ENCODE data around the gene SYNGR3.

Gene SYNGR3

DNA sequence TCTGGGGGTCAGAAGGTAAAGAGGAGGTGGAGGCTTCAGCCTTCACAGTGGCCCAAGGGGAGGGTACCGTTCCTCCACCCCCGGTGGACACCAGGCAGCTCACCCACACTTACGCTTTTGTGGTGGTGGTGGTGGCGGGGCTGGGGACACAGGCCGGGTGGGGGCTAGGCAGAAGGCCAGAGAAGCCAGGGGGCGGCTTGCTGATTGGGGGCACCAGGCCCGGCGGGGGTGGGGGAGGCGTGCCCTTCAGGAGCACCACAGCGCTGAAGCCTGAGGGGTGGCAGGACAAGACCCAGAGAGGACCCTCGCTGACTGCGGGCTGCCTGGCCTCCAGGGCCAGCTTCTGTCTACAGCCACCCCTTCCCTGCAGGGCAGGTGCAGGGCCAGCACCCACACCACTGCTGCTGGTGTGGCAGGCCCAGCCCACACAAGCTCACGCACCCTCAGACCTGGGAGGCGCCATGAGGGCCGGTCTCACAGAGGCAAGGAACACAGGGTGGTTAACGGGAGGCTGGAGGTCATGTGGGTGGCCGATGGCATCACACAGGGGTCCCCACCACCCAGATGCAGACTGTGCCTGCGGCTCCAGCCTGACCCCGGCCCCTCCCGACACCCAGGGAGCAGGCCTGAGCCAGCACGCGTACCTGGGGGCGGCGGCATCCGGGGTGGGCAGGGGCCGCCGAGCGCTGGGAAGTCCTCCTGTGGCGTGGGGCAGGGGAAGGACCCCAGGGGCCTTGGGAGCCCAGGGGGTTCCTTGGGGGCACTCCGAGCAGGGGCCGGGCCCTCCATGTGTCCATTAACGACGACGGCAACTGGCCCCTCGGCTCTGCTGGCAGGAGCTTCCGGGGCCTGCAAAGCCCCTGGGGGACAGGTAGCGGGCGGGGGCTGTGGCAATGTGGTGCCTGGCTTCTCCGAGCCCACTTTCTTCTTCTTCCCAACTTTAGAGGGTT is 9.4 kb downstream of the SYNGR3 start:
- DNase-seq (ENCODE audit: low read depth) = no peak
- TF ChIP-seq, protein P1, sequence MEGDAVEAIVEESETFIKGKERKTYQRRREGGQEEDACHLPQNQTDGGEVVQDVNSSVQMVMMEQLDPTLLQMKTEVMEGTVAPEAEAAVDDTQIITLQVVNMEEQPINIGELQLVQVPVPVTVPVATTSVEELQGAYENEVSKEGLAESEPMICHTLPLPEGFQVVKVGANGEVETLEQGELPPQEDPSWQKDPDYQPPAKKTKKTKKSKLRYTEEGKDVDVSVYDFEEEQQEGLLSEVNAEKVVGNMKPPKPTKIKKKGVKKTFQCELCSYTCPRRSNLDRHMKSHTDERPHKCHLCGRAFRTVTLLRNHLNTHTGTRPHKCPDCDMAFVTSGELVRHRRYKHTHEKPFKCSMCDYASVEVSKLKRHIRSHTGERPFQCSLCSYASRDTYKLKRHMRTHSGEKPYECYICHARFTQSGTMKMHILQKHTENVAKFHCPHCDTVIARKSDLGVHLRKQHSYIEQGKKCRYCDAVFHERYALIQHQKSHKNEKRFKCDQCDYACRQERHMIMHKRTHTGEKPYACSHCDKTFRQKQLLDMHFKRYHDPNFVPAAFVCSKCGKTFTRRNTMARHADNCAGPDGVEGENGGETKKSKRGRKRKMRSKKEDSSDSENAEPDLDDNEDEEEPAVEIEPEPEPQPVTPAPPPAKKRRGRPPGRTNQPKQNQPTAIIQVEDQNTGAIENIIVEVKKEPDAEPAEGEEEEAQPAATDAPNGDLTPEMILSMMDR (IDR thresholded peaks at IDR 0.05; ENCODE audit: control insufficient read depth, extremely low read depth, insufficient read depth) = no peak
- H3K4me3 ChIP-seq (ENCODE audit: low read depth, low read length) = no peak overlapping the region

DNA sequence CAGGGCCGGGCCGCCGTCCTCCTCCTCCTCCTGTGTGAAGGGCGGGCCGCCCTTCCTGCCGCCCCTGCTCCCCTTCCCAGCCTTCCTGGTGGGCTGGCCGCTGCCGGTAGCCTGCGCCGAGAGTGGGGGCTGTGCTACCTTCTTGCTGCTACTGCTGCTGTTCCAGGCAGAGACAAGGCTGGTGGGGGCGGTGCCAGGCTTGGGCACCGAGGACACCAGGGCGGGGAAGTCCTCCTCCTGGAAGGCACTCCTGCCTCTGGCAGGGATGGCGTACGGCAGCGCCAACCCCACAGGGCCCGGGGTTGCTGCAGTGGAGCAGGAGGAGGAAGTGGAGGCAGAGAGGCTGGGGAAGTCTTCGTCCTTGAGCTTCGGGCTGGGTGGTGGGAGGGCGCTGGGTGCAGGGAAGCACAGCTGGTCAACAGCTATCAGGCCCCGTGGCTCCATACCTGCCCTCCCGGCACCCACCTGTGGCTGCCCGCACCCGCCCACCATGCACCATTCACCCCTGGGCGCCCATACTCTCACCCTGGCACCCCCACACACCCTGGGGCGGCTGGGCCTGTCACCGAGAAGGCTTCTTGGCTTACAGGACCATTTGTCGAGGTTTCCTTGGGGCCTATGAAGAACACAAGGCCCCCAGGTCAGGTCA is 10.2 kb downstream of the SYNGR3 start:
- TF ChIP-seq, protein P1 (IDR thresholded peaks at IDR 0.05; ENCODE audit: control insufficient read depth, extremely low read depth, insufficient read depth) = no peak
- no peak for DNase-seq (ENCODE audit: low read depth)
- no peak overlapping the region for H3K4me3 ChIP-seq (ENCODE audit: low read depth, low read length)

DNA sequence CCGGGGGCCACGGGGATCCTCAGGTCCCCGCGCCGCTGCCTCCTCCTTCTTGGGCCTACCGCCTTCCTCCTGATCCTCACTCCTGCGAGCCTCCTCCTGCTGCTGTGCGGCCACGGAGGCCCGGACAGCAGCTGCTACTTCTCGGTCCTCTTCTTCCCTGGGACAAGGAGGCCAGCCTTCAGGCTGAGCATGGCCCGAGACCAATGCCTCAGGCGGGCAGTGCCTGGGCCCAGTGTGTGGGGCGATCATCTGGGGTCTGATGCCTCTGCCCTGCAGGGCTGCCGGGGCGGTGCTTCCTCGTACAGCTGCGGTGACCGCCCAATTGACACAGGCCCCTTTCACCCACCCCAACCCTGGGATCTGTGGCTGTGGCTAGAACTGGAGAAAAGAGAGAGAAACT is 11.3 kb downstream of the SYNGR3 start:
- H3K4me3 ChIP-seq (ENCODE audit: low read depth, low read length) = no peak overlapping the region
- DNase-seq (ENCODE audit: low read depth) = no peak
- TF ChIP-seq, protein P1 (IDR thresholded peaks at IDR 0.05; ENCODE audit: control insufficient read depth, extremely low read depth, insufficient read depth) = no peak

DNA sequence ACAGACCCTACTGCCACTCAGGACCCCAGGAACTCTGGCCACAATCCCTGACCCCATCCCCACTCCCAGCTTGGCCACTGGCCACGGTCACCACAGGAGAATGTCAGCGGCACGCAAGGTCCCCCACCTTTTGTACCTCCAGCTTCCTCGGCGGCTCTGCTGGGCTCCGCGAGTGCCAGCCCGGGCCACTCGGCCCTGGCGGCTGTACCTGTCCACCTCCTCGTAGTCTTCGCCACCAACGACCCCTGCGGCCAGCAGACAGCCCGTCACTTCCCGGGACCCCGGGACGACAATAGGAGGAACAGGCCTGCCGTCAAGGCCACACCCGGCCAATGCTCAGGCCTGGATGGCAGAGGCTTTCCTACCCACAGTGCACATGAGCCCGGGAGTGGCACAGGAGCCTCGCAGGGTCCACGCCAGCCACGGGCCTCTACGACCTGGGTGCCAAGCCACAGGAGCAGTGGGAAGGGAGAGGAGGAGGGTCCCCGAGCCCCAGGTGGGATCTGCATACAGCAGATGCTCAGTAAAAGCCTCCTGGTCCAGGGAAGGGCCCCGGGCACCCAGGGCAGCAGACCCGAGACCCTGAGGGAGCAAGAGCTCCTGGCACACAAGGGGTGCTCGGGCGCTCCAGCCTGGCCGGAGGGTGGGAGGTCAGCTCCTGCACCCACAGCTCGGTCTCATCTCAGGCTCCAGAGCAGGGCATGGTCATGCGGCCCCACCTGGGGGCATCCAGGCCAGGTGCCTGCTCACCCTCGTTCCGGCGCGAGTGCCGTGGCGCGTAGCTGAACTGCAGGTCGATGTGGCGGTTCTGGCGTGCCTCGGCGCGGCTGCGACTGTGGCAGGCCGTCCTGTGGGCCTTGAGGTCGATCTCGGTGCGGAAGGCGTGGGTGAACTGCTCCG is 11.9 kb downstream of the SYNGR3 start:
- no peak for DNase-seq (ENCODE audit: low read depth)
- H3K4me3 ChIP-seq (ENCODE audit: low read depth, low read length) = no peak overlapping the region
- TF ChIP-seq, protein P1 (IDR thresholded peaks at IDR 0.05; ENCODE audit: control insufficient read depth, extremely low read depth, insufficient read depth) = no peak

DNA sequence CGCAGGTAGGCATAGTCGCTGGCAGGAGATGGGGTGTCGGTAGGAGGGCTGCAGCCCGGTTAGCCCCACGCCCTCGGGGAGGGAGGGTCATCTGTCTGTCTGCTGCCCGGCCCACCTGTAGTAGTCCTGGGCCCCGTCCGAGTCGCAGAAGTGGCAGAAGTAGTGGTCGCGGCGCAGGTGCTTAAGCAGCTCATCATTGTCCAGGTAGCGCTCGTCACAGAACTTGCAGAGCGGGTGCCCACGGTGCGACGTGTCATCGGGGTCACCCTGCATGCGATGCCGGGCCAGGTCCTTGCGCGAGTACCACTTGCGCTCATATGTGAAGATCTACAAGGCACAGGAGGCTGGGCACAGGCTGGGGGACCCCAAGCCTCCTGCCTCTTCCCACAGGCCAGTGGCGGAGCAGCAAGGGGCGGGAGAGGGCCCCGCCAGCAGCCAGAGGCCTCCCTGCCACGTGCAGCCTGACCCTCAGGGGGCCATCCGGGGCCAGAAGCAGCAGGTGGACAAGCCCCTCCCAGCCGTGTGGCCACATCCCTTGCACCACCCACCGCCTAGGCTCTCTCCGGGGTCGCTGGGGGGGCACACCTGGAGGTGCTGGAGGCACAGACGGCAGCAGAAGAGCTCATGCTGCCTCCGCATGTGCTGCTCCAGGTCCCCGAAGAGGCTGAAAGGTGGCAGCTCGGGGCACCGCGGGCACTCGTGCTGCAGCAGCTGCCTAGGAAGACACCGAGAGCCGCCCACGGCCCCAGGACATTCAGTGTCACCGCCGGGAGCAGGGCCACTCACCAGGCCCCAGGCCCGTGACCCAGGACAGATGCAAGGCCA is 12.8 kb downstream of the SYNGR3 start:
- no peak for DNase-seq (ENCODE audit: low read depth)
- H3K4me3 ChIP-seq (ENCODE audit: low read depth, low read length) = no peak overlapping the region
- TF ChIP-seq, protein P1 (IDR thresholded peaks at IDR 0.05; ENCODE audit: control insufficient read depth, extremely low read depth, insufficient read depth) = no peak
